ENCODE measurements around the gene IGLON5. TPM values are rescaled to one million over a fixed set of nuclear protein-coding genes. Genes with fewer than 3 reads are reported as not detected.

Gene IGLON5
- total RNA-seq, 2 experiments from 2014 or later, result not detected

DNA sequence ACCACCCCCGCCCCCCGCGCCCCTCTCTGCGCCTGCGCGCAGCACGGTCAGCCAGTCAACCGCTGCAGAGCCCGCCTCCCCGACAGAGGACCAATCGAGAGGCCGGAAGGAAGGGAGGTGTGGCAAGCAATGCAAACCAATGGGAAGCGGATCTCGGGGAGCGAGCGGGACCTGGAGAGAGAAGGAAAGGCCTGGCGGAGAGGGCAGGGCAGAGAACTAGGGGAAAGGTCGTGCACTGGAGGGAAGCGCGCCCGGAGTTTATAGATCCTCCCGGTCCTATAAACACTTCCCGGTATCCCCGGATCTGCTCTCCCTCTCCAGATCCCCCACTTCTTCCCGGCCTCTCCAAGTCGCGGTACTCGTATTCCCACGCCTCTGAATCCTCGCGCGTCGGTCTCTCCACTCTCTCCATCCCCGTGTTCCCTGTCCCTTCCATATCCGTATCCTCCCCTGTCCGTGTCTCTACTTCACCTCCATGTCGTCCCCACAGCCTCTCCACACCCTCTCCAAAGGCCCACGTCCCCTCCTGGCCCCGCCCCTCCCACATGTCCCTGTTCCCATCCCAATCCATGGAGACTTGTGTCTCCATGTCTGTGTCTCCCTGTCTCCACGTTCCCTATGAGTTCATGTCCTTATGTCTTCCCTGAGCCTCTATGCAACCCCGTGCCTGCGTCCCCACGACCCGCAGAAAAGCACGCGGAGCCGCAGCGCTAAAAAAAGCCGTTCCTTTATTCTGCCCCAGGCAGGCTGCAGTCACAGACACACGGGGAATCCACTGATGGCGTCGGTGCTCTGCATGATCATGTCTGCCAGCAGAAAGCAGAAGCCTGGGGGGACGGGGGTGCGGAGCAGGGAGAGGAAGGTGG is 55.2 kb downstream of the IGLON5 start:
- ChIA-PET POLR2A (interaction anchor here (0.8 to 1.3 kb wide), 3 partner anchors 23 to 29 kb away, joined by 3 to 13 read pairs (median 6); no protein-coding TSS in a partner anchor), CTCF (interaction anchor here (1.2 to 1.7 kb wide), 4 partner anchors 17 to 28 kb away, joined by 4 to 13 read pairs (median 8); no protein-coding TSS in a partner anchor)
- H3K36me3 Mint-ChIP-seq (ENCODE audit: low read depth), result peaks cover 5% of the 10 kb centered on the region

GRCh38 chr19:51367255-51367564 is 55.8 kb downstream of the IGLON5 start:
- ChIA-PET CTCF (interaction anchor here (0.8 to 1.7 kb wide), 6 partner anchors 9 to 54 kb away, joined by 3 to 13 read pairs (median 4); no protein-coding TSS in a partner anchor), POLR2A (interaction anchor here (0.8 to 1.2 kb wide), 2 partner anchors 24 to 27 kb away, joined by 3 to 13 read pairs; no protein-coding TSS in a partner anchor)
- Mint-ChIP-seq H3K9me3 (no peaks in the 10 kb centered on the region), H3K27ac (peak overlapping the region; percentile 95), H3K4me1 (peaks cover 75% of the 10 kb centered on the region), H3K4me3 (peak overlapping the region; percentile 99), H3K27me3 (no peaks in the 10 kb centered on the region), H3K36me3 (ENCODE audit: low read depth) (peaks cover 5% of the 10 kb centered on the region)
- DNase-seq, result no peak

More for the DNA sequence above, 55.2 kb downstream of the IGLON5 start:
- no peaks in the 10 kb centered on the region for H3K27me3 Mint-ChIP-seq
- peak overlapping the region; percentile 99 for H3K4me3 Mint-ChIP-seq
- H3K4me1 Mint-ChIP-seq, result peaks cover 73% of the 10 kb centered on the region
- H3K27ac Mint-ChIP-seq, result peak overlapping the region; percentile 95
- no peaks in the 10 kb centered on the region for H3K9me3 Mint-ChIP-seq
- peak; percentile 97 for DNase-seq

- POLR2A ChIA-PET, result interaction anchor here (0.8 to 1.2 kb wide), 2 partner anchors 24 to 27 kb away, joined by 3 to 13 read pairs; no protein-coding TSS in a partner anchor
- CTCF ChIA-PET, result interaction anchor here (0.5 to 1.7 kb wide), 8 partner anchors 9 to 247 kb away, joined by 3 to 13 read pairs (median 4); no protein-coding TSS in a partner anchor
- H3K27ac Mint-ChIP-seq, result peak overlapping the region; percentile 95
- DNase-seq, result peak; percentile 96
- peaks cover 75% of the 10 kb centered on the region for H3K4me1 Mint-ChIP-seq
- no peaks in the 10 kb centered on the region for H3K27me3 Mint-ChIP-seq
- peak overlapping the region; percentile 99 for H3K4me3 Mint-ChIP-seq
- peaks cover 1% of the 10 kb centered on the region for H3K9me3 Mint-ChIP-seq
- peaks cover 7% of the 10 kb centered on the region for H3K36me3 Mint-ChIP-seq (ENCODE audit: low read depth)
Observed at GRCh38 chr19:51367565-51368365, 56.3 kb downstream of the IGLON5 start.

DNA sequence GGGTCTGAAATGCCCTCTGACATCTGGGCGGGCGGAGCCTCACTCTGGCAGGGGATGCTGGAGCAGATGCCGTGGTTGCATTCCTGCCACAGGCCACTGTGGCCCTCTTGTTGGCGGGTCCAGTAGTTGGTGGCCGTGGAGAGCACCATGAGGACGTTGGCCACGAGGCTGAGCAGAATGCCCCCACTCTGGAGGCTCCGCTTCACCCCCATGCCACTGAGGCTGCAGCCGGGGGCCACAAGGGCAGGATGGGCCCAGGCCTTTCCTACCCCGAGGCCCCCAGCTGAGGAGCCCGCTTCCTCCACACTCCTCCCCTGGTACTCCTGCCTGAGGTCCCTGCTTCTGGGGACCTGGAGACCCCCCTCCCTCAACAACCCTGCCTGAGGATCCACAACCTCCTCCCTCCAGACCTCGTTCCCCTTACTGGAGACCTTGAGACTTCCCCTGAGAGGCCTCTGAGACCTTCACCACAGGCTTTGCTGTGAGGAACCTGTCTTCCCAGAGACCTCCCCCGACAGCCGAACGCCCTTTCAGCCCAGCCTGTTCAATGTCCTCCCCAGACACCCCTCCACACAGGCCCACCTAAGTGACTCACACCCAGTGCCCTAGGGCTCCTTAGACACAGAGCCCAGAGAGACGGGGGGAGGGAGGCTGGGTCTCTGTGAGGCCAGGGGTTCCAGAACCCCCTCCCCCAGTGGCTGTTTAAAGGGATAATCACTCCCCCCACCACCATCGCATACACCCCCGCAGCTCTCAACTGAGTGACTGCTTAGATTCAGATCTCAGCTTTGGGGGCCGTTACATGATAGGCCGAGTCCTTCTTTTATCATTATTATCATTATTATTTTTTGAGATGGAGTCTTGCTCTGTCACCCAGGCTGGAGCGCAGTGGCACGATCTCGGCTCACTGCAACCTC is 57.2 kb downstream of the IGLON5 start, which contains the start of gene CLDND2:
CLDND2 (minus strand) TSS at position 638 of the 917 bp plus-strand sequence; CDS start at position 212, 426 bp downstream.
- Mint-ChIP-seq H3K27me3 (no peaks in the 10 kb centered on the region), H3K36me3 (ENCODE audit: low read depth) (peaks cover 9% of the 10 kb centered on the region), H3K4me3 (peak within 1 kb of the TSS; percentile 99), H3K27ac (peak within 1 kb of the TSS; percentile 95), H3K4me1 (peaks cover 76% of the 10 kb centered on the region), H3K9me3 (peaks cover 4% of the 10 kb centered on the region)
- DNase-seq, result no peak
- ChIA-PET POLR2A (no interaction called here), CTCF (interaction anchor here (0.9 to 1.7 kb wide), 5 partner anchors 10 to 68 kb away, joined by 3 to 13 read pairs (median 4); no protein-coding TSS in a partner anchor)

DNA sequence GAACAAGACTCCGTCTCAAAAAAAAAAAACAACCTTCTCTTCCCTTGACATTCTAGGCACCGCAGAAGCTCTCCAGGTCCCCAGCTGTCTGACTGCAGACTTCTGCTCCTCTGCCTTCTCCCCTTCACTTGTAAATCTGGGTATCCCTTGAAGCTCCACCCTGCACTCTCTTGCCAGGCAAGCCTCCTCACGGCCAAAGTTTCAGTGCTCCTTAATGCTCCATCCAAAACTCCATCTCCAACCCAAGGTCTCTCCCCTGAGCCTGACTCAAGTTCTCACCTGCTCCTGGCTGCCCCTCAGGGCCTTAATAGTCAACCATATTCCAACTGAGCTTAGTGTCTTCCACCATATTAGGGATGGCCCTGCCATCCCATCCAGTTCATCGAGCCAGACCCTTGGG is 58.8 kb downstream of the IGLON5 start:
- ChIA-PET POLR2A (no interaction called here), CTCF (interaction anchor here (1.3 kb wide), 1 partner anchor 31 kb away, joined by 3 read pairs; no protein-coding TSS in a partner anchor)
- H3K36me3 Mint-ChIP-seq (ENCODE audit: low read depth), result peaks cover 9% of the 10 kb centered on the region
- DNase-seq, result no peak
- peaks cover 4% of the 10 kb centered on the region for H3K9me3 Mint-ChIP-seq
- peak overlapping the region; percentile 69 for H3K4me3 Mint-ChIP-seq
- no peaks in the 10 kb centered on the region for H3K27me3 Mint-ChIP-seq
- H3K27ac Mint-ChIP-seq, result peak overlapping the region; percentile 95
- peaks cover 78% of the 10 kb centered on the region for H3K4me1 Mint-ChIP-seq

DNA sequence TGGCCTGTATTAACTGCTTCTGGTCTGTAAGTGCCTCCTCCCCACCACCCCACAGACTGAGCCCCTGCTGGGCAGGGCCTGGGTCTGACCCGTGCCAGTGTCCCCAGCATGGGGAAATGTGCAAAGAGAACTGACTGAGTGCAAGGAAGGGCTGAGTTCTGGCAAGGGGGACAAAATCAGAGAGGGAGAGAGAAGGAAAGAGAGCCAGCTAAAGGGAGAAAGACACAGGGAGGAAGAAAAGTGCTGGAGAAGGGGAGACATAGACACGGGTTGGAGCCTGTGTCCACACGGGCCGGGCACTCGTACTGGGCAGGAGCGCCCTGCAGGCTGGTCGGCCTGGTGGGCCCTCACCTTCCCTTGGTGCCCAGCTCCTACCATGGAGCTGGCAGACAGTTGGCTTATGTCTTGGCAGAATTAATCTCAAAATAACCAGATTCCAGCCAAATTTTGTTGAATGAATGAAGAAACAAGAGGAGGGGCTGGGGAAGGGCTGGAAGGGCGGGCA is 59.8 kb downstream of the IGLON5 start:
- Mint-ChIP-seq H3K4me1 (peaks cover 84% of the 10 kb centered on the region), H3K36me3 (ENCODE audit: low read depth) (peaks cover 9% of the 10 kb centered on the region), H3K9me3 (peaks cover 4% of the 10 kb centered on the region), H3K4me3 (peak overlapping the region; percentile 69), H3K27ac (peak overlapping the region; percentile 95), H3K27me3 (no peaks in the 10 kb centered on the region)
- CTCF ChIA-PET, result interaction anchor here (0.6 to 1.3 kb wide), 2 partner anchors 32 to 66 kb away, joined by 3 read pairs; no protein-coding TSS in a partner anchor
- DNase-seq, result no peak
- POLR2A ChIA-PET, result no interaction called here

DNA sequence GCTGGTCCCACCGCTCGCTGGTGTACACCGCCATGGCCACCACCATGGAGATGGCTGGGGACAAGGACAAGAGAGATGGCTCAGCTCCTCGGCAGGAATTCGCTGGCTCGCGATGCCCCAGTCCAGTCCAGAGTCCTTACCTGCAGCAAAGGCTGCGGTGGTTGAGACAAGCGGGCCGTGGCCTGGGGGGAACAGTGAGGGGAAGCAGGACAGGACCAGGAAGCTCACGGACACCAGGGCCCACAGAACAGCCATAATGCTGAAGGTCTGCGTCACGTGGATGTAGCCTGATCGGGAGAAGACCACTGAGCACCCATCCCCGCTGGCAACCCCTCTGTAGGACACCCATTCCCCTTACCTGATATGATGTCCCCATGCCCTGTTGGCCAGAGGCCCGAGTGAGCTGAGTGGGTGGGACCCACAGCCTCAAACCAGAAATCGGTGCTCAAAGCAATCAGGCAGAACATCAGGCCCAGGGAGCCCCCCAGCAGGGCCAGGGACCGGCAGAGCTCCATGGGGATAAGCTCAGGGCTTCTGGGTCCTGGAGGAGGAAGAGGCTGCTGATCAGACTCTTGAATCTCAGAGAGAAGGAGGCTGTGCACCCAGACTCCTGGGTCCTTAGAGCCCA is 60.7 kb downstream of the IGLON5 start:
- Mint-ChIP-seq H3K27me3 (no peaks in the 10 kb centered on the region), H3K9me3 (peaks cover 4% of the 10 kb centered on the region), H3K4me3 (peak overlapping the region; percentile 69), H3K36me3 (ENCODE audit: low read depth) (peaks cover 9% of the 10 kb centered on the region), H3K4me1 (peaks cover 85% of the 10 kb centered on the region), H3K27ac (peak overlapping the region; percentile 95)
- DNase-seq, result no peak
- CTCF ChIA-PET, result interaction anchor here (1.1 to 1.9 kb wide), 3 partner anchors 9 to 34 kb away, joined by 3 to 6 read pairs (median 4); no protein-coding TSS in a partner anchor
- POLR2A ChIA-PET, result no interaction called here

GRCh38 chr19:51372649-51373504 is 61.4 kb downstream of the IGLON5 start, which contains the start of gene NKG7:
TSS of gene NKG7 (minus strand) at chr19:51372654. CDS start at chr19:51372535, 119 bp downstream.
- Mint-ChIP-seq H3K4me1 (peaks cover 79% of the 10 kb centered on the region), H3K27me3 (no peaks in the 10 kb centered on the region), H3K4me3 (peak within 1 kb of the TSS; percentile 69), H3K27ac (peak within 1 kb of the TSS; percentile 95), H3K9me3 (peaks cover 4% of the 10 kb centered on the region), H3K36me3 (ENCODE audit: low read depth) (peaks cover 9% of the 10 kb centered on the region)
- DNase-seq, result peak; percentile 71
- ChIA-PET CTCF (interaction anchor here (1.1 to 1.9 kb wide), 3 partner anchors 8 to 33 kb away, joined by 3 to 6 read pairs (median 4); no protein-coding TSS in a partner anchor), POLR2A (interaction anchor here (1.0 kb wide), 2 partner anchors 21 to 55 kb away, joined by 3 read pairs; no protein-coding TSS in a partner anchor)

- Mint-ChIP-seq H3K36me3 (ENCODE audit: low read depth) (peaks cover 6% of the 10 kb centered on the region), H3K27me3 (no peaks in the 10 kb centered on the region), H3K27ac (peak overlapping the region; percentile 85), H3K9me3 (peaks cover 4% of the 10 kb centered on the region), H3K4me1 (peaks cover 78% of the 10 kb centered on the region), H3K4me3 (peak overlapping the region; percentile 54)
- DNase-seq, result peak; percentile 48
- ChIA-PET POLR2A (no interaction called here), CTCF (no interaction called here)
Observed at GRCh38 chr19:51375504-51376221, 64.2 kb downstream of the IGLON5 start.

DNA sequence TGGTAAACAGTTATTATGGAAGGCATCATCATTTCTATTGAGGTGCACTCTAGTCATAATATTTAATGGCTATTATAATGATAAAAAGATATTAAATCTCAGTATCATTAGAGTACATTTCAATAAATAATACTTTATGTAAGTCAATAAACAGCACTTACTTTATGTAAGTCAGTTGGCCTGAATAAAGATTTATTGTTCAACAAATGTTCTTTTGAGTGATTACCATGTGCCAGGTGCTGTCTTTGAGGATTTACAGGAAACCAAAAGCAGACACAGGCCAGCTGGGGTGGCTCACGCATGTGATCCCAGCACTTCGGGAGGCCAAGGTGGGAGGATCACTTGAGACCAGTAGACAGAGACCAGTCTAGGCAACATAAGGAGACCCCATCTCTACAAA is 66.0 kb downstream of the IGLON5 start:
- H3K27ac Mint-ChIP-seq, result no peak overlapping the region
- H3K27me3 Mint-ChIP-seq, result no peaks in the 10 kb centered on the region
- CTCF ChIA-PET, result interaction anchor here (2.6 kb wide), 1 partner anchor 10 kb away, joined by 14 read pairs; the partner anchor contains the start of gene LIM2
- H3K4me1 Mint-ChIP-seq, result peaks cover 69% of the 10 kb centered on the region
- no peak overlapping the region for H3K4me3 Mint-ChIP-seq
- POLR2A ChIA-PET, result no interaction called here
- DNase-seq, result no peak
- peaks cover 6% of the 10 kb centered on the region for H3K36me3 Mint-ChIP-seq (ENCODE audit: low read depth)
- H3K9me3 Mint-ChIP-seq, result peaks cover 9% of the 10 kb centered on the region

Data from activated CD4-positive, alpha-beta T cell treated with anti-CD3 and anti-CD28 coated beads, Interleukin-2, amount 10 ng/mL, durations not matched to agents 7 days and 5 days (primary cell).